Neural progenitor cell (in vitro differentiated cells): ENCODE measurements around the gene DRC1. TPM values are rescaled to one million over a fixed set of nuclear protein-coding genes. Genes with fewer than 3 reads are reported as not detected.

ENCODE experiments used
- DNase-seq: peaks from one replicate; pipeline ENCODE4 v3.0.0-alpha.2; 2016; ENCODE audit warnings: low spot score
- H2AFZ ChIP-seq: fragments of 200-600 bp; sonication (generic); replicated peaks from 2 replicates; pipeline ENCODE4 v1.6.1; 2016; ENCODE audit warnings: antibody characterized with exemption
- H3F3A ChIP-seq: fragments of 200-600 bp; sonication (generic); 2 replicates; pipeline ENCODE4 v1.6.1; 2016; ENCODE audit warnings: antibody characterized with exemption, low read depth
- H3K27ac ChIP-seq: fragments of 200-600 bp; sonication (generic); 2 replicates; pipeline ENCODE4 v1.5.1; 2016; ENCODE audit warnings: mild to moderate bottlenecking
- H3K27me3 ChIP-seq: fragments of 200-600 bp; sonication (generic); 2 replicates; pipeline ENCODE4 v1.6.1; 2016; ENCODE audit warnings: mild to moderate bottlenecking, moderate library complexity
- H3K36me3 ChIP-seq: fragments of 200-600 bp; sonication (generic); 2 replicates; pipeline ENCODE4 v1.5.1; 2016
- H3K4me1 ChIP-seq: fragments of 200-600 bp; sonication (generic); 2 replicates; pipeline ENCODE4 v1.6.1; 2016; ENCODE audit warnings: mixed run types
- H3K4me2 ChIP-seq: fragments of 200-600 bp; sonication (generic); 2 replicates; pipeline ENCODE4 v1.6.1; 2016
- H3K4me3 ChIP-seq: fragments of 200-600 bp; sonication (generic); 2 replicates; pipeline ENCODE4 v1.5.1; 2016
- H3K79me2 ChIP-seq: fragments of 200-600 bp; sonication (generic); 2 replicates; pipeline ENCODE4 v1.6.1; 2016; ENCODE audit warnings: low read depth
- H3K9ac ChIP-seq: fragments of 200-600 bp; sonication (generic); 2 replicates; pipeline ENCODE4 v1.6.1; 2016
- H3K9me3 ChIP-seq: fragments of 200-600 bp; sonication (generic); 2 replicates; pipeline ENCODE4 v1.5.1; 2016; ENCODE audit warnings: low read depth
- H4K20me1 ChIP-seq: fragments of 200-600 bp; sonication (generic); 2 replicates; pipeline ENCODE4 v1.6.1; 2016; ENCODE audit warnings: low read depth
- H3K27ac Mint-ChIP-seq: 3 replicates; pipeline ENCODE4 v1.8.0; 2021; ENCODE audit warnings: mixed read lengths
- H3K27me3 Mint-ChIP-seq: 2 replicates; pipeline ENCODE4 v1.8.0; 2022; ENCODE audit warnings: low read depth, mild to moderate bottlenecking, inconsistent platforms, moderate library complexity, mixed read lengths; ENCODE audit not compliant: insufficient read depth
- H3K36me3 Mint-ChIP-seq: 3 replicates; pipeline ENCODE4 v1.8.0; 2021; ENCODE audit warnings: mixed read lengths
- H3K4me1 Mint-ChIP-seq: 3 replicates; pipeline ENCODE4 v1.8.0; 2021; ENCODE audit warnings: mixed read lengths
- H3K4me3 Mint-ChIP-seq: 3 replicates; pipeline ENCODE4 v1.8.0; 2021; ENCODE audit warnings: mild to moderate bottlenecking, moderate library complexity, mixed read lengths
- H3K9me3 Mint-ChIP-seq: 3 replicates; pipeline ENCODE4 v1.8.0; 2020; ENCODE audit warnings: mixed read lengths
- EZH2 ChIP-seq: fragments of 200-600 bp; sonication (generic); IDR thresholded peaks from 2 replicates; pipeline ENCODE4 v1.6.1; 2017; ENCODE audit warnings: antibody characterized with exemption, mild to moderate bottlenecking, moderate library complexity
- EZH2phosphoT487 ChIP-seq: fragments of 200-600 bp; sonication (generic); IDR thresholded peaks from 2 replicates; pipeline ENCODE4 v1.6.1; 2017; ENCODE audit warnings: antibody characterized with exemption
- total RNA-seq: library from RNA; depleted of rRNA; stranded (reverse); fragments of >200 nt; gene quantifications from 2 replicates; pipeline ENCODE4 v1.2.3, GENCODE V29; 2015; ENCODE audit warnings: low replicate concordance
- TF ChIP-seq, protein P1 (sequence below): fragments of 200-600 bp; sonication (generic); IDR thresholded peaks from 2 replicates; pipeline ENCODE4 v1.5.1; 2017; ENCODE audit warnings: antibody characterized with exemption, mild to moderate bottlenecking

DRC1 gene
- total RNA-seq, 1 donor from 2014 or later = not detected

DNA sequence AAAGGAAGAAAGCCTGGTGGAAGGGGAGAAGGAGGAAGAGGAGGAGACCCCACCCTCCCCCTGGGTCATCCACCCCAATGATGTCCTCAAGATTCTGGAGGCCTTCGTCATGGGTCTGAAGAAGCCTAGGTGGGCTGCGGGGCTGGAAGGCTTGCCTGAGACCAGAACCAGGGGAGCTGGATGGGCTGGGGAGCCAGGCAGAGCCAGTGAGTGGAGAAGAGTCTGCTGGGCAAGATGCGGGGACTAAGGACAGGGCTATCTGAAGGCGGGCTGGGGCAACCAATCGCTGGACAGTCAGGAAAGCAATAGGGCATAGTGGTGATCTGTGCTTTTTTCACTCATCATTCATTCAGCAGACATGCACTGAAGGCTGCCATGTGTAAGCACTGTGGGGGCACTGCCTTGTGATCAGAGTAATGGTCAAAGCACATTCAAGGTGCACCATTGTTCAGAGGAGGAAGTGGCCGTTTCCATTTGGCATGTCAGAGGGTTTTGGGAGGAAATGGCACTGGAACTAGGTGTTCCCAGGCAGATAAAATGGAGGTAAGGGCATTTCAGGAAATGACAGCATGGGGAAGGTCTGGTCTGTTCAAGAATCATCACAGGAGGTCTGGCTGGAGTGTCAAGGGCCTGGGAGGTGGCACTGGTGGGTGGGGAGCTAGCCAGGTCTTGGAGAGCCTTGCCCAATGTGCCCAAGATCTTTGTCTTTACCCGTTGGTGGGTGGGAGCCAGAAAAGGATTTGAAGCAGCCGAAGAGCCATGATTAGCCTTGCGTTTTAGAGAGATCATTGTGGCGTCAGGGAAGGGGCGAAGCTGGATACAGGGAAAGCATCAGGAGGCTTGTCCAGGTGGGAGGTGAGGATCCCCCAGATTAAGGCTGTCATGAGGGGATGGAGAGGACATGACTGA lies 52.0 kb downstream of the DRC1 start:
- Mint-ChIP-seq H3K27me3 (peaks cover 14% of the 10 kb centered on the region), H3K27ac (peak overlapping the region; percentile 4), H3K4me1 (peaks cover 28% of the 10 kb centered on the region), H3K4me3 (no peak overlapping the region), H3K36me3 (peaks cover 3% of the 10 kb centered on the region), H3K9me3 (no peaks in the 10 kb centered on the region)
- Histone ChIP-seq H3K4me2 (no peak overlapping the region), H3K4me1 (peaks cover 19% of the 10 kb centered on the region), H3K9me3 (no peaks in the 10 kb centered on the region), H3K27ac (no peak overlapping the region), H3K36me3 (no peaks in the 10 kb centered on the region), H4K20me1 (no peaks in the 10 kb centered on the region), H3K9ac (no peak overlapping the region), H2AFZ (no peak overlapping the region), H3F3A (peaks cover 4% of the 10 kb centered on the region), H3K4me3 (no peak overlapping the region), H3K79me2 (no peaks in the 10 kb centered on the region), H3K27me3 (no peaks in the 10 kb centered on the region)
- no peak for TF ChIP-seq EZH2phosphoT487
- TF ChIP-seq EZH2 = no peak
- TF ChIP-seq, protein P1, sequence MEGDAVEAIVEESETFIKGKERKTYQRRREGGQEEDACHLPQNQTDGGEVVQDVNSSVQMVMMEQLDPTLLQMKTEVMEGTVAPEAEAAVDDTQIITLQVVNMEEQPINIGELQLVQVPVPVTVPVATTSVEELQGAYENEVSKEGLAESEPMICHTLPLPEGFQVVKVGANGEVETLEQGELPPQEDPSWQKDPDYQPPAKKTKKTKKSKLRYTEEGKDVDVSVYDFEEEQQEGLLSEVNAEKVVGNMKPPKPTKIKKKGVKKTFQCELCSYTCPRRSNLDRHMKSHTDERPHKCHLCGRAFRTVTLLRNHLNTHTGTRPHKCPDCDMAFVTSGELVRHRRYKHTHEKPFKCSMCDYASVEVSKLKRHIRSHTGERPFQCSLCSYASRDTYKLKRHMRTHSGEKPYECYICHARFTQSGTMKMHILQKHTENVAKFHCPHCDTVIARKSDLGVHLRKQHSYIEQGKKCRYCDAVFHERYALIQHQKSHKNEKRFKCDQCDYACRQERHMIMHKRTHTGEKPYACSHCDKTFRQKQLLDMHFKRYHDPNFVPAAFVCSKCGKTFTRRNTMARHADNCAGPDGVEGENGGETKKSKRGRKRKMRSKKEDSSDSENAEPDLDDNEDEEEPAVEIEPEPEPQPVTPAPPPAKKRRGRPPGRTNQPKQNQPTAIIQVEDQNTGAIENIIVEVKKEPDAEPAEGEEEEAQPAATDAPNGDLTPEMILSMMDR = no peak
- no peak for DNase-seq

DNA sequence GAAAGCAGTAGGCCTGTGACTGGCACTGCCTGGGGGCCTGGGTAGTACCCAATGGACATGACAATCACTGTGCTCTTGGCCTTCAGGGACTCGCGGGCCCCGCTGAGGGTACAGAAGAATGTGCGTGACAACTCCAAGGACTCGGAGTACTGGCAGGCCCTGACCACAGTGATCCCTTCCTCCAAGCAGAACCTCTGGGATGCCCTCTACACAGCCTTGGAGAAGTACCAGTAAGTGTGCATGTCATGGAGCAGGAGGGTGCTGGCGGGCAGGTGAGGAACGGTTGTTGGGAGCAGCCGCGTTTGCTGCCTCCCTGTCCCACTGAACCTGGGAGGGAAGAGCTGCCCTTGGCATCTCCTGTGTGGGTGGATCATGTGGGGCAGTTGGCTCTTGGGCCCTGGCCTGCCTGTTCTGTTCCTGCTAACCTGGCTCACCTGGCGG lies 52.9 kb downstream of the DRC1 start:
- Mint-ChIP-seq H3K27ac (no peak overlapping the region), H3K4me3 (no peak overlapping the region), H3K27me3 (peaks cover 10% of the 10 kb centered on the region), H3K4me1 (peaks cover 30% of the 10 kb centered on the region), H3K36me3 (peaks cover 3% of the 10 kb centered on the region), H3K9me3 (no peaks in the 10 kb centered on the region)
- Histone ChIP-seq H3K4me1 (peaks cover 19% of the 10 kb centered on the region), H3K4me3 (no peak overlapping the region), H3K36me3 (no peaks in the 10 kb centered on the region), H3K9ac (no peak overlapping the region), H3K4me2 (no peak overlapping the region), H3K9me3 (no peaks in the 10 kb centered on the region), H3F3A (peaks cover 4% of the 10 kb centered on the region), H3K79me2 (no peaks in the 10 kb centered on the region), H4K20me1 (no peaks in the 10 kb centered on the region), H3K27me3 (no peaks in the 10 kb centered on the region), H3K27ac (no peak overlapping the region), H2AFZ (no peak overlapping the region)
- TF ChIP-seq EZH2 (no peak), EZH2phosphoT487 (no peak)
- TF ChIP-seq, protein P1 = no peak
- DNase-seq = no peak

DNA sequence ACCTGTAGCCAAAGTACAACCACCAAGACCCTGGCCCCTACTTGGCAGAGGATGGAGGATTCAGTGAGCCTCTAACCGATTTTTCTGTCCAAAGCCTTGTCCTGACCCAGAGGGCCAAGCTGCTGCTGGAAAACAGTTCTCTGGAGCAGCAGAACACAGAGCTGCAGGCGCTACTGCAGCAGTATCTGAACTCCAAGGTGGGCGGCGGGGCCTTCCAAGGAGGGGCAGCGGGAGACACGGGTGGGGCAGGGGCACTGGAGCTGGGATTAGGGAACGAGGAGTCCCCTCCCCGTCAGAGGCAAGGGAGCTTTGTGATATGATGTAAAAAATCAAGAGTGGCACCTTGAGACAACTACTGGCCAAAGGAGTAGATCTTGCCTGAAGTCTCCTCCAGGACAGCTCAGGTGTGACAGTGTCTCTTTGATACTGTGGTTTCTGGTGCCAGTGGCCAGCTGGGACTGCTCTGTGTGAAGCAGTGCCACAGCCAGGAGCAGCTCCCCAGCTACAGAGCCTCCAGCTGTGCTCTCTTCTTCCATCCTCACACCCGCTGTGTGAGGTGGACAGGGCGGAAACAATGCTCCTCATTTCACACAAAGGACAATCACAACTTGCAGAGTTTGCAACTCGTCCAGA lies 53.4 kb downstream of the DRC1 start:
- Mint-ChIP-seq H3K4me1 (peaks cover 35% of the 10 kb centered on the region), H3K27ac (no peak overlapping the region), H3K9me3 (no peaks in the 10 kb centered on the region), H3K36me3 (peaks cover 3% of the 10 kb centered on the region), H3K27me3 (peaks cover 10% of the 10 kb centered on the region), H3K4me3 (no peak overlapping the region)
- Histone ChIP-seq H2AFZ (no peak overlapping the region), H3K36me3 (no peaks in the 10 kb centered on the region), H3K4me1 (peaks cover 19% of the 10 kb centered on the region), H3K4me2 (peak overlapping the region; percentile 43), H3K9ac (no peak overlapping the region), H3K27me3 (no peaks in the 10 kb centered on the region), H3K9me3 (no peaks in the 10 kb centered on the region), H3K4me3 (no peak overlapping the region), H3K79me2 (no peaks in the 10 kb centered on the region), H3F3A (peaks cover 4% of the 10 kb centered on the region), H3K27ac (no peak overlapping the region), H4K20me1 (no peaks in the 10 kb centered on the region)
- DNase-seq = no peak
- TF ChIP-seq EZH2phosphoT487 (no peak), EZH2 (no peak)
- TF ChIP-seq, protein P1 = no peak
